Dermis microvascular lymphatic vessel endothelial cell (primary cell): ENCODE measurements around the gene ERC1. TPM values are rescaled to one million over a fixed set of nuclear protein-coding genes. Genes with fewer than 3 reads are reported as not detected.

Experiments
- DNase-seq, 2 donors: peaks; one replicate each; pipeline versions ENCODE4 v3.0.0 to v3.0.0-alpha.2; 2010; ENCODE audit warnings: low read depth in 2 of 2
- total RNA-seq: library from RNA; depleted of rRNA; stranded (reverse); fragments of >200 nt; gene quantifications from 2 replicates; pipeline ENCODE4 v1.2.1, GENCODE V29; 2014

Gene ERC1
- total RNA-seq, 1 donor from 2014 or later = 18.4 TPM

GRCh38 chr12:1382151-1382550, 391.1 kb downstream of the ERC1 start:
- no peak for DNase-seq

GRCh38 chr12:1382826-1383225, 391.8 kb downstream of the ERC1 start:
- no peak for DNase-seq

GRCh38 chr12:1383758-1384157, 392.7 kb downstream of the ERC1 start:
- DNase-seq = no peak

GRCh38 chr12:1384910-1385309, 393.9 kb downstream of the ERC1 start:
- no peak for DNase-seq

- no peak for DNase-seq
Measured at GRCh38 chr12:1391722-1392121, 400.7 kb downstream of the ERC1 start.

- DNase-seq = no peak
Measured at GRCh38 chr12:1395421-1395955, 404.5 kb downstream of the ERC1 start.

- no peak for DNase-seq
Measured at GRCh38 chr12:1398673-1399072, 407.6 kb downstream of the ERC1 start.

- no peak for DNase-seq
Measured at GRCh38 chr12:1401891-1402290, 410.9 kb downstream of the ERC1 start.

- no peak for DNase-seq
Measured at GRCh38 chr12:1403417-1403816, 412.4 kb downstream of the ERC1 start.

GRCh38 chr12:1405619-1406018, 414.6 kb downstream of the ERC1 start:
- DNase-seq = no peak

- DNase-seq = no peak
Measured at GRCh38 chr12:1410794-1411193, 419.8 kb downstream of the ERC1 start.

- no peak for DNase-seq
Measured at GRCh38 chr12:1413930-1414329, 422.9 kb downstream of the ERC1 start.

- no peak for DNase-seq
Measured at GRCh38 chr12:1418144-1418543, 427.1 kb downstream of the ERC1 start.

GRCh38 chr12:1419849-1420371, 428.9 kb downstream of the ERC1 start:
- no peak for DNase-seq

- DNase-seq = no peak
Measured at GRCh38 chr12:1421091-1421846, 430.2 kb downstream of the ERC1 start.

- DNase-seq = no peak
Measured at GRCh38 chr12:1422604-1423315, 431.7 kb downstream of the ERC1 start.

- no peak for DNase-seq
Measured at GRCh38 chr12:1424674-1425395, 433.8 kb downstream of the ERC1 start.

- no peak for DNase-seq
Measured at GRCh38 chr12:1425396-1425729, 434.3 kb downstream of the ERC1 start.

GRCh38 chr12:1428671-1429070, 437.6 kb downstream of the ERC1 start:
- DNase-seq = no peak

GRCh38 chr12:1429980-1430379, 439.0 kb downstream of the ERC1 start:
- no peak for DNase-seq

GRCh38 chr12:1434296-1434955, 443.4 kb downstream of the ERC1 start:
- no peak for DNase-seq

GRCh38 chr12:1435044-1435443, 444.0 kb downstream of the ERC1 start:
- no peak for DNase-seq
